GM13977 (cell line): Measurements from ENCODE around the gene OCA2.
"Not testable (repeated sequence)": the region's sequence is repeated elsewhere in the genome, so short reads cannot be mapped to it uniquely, and the experiment has no call there.

Experiments
- DNase-seq: peaks from one replicate; pipeline ENCODE4 v3.0.0; 2012; ENCODE audit warnings: low spot score
- in situ Hi-C: fragments of 300-500 bp; cut with MboI; formaldehyde crosslinking; loops from one replicate; pipeline ENCODE4 v1.12.0; 2022; ENCODE audit warnings: low sequenced_read_pairs, low pct_unique_long_range_greater_than_20kb, mixed read lengths, inconsistent platforms; ENCODE audit not compliant: unreplicated experiment
- TF ChIP-seq, protein P1 (sequence below): IDR thresholded peaks from 2 replicates; pipeline ENCODE4 v1.5.1; 2012; ENCODE audit warnings: mild to moderate bottlenecking, control low read depth; ENCODE audit not compliant: insufficient read depth; ENCODE audit errors: extremely low read depth, missing control alignments

Gene OCA2

DNA sequence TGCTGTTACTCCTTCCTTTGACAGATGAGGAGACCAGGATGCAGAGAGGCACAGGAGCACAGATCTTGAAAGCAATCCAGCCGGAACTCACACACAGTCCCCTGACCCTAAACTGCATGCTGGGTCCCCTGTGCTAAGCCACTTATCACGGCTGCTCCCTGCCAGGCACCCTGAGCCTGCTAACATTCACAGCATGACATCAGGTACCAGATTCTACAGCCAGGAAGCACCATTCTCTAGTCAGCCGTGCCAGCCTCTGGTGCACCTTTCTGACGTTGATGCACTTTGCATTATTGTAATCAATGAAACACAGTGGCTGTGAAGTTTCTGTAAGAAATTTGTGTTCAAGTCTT, 247.3 kb downstream of the OCA2 start:
- in situ Hi-C loops: no loop called here
- no peak for DNase-seq
- TF ChIP-seq, protein P1, sequence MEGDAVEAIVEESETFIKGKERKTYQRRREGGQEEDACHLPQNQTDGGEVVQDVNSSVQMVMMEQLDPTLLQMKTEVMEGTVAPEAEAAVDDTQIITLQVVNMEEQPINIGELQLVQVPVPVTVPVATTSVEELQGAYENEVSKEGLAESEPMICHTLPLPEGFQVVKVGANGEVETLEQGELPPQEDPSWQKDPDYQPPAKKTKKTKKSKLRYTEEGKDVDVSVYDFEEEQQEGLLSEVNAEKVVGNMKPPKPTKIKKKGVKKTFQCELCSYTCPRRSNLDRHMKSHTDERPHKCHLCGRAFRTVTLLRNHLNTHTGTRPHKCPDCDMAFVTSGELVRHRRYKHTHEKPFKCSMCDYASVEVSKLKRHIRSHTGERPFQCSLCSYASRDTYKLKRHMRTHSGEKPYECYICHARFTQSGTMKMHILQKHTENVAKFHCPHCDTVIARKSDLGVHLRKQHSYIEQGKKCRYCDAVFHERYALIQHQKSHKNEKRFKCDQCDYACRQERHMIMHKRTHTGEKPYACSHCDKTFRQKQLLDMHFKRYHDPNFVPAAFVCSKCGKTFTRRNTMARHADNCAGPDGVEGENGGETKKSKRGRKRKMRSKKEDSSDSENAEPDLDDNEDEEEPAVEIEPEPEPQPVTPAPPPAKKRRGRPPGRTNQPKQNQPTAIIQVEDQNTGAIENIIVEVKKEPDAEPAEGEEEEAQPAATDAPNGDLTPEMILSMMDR: no peak

DNA sequence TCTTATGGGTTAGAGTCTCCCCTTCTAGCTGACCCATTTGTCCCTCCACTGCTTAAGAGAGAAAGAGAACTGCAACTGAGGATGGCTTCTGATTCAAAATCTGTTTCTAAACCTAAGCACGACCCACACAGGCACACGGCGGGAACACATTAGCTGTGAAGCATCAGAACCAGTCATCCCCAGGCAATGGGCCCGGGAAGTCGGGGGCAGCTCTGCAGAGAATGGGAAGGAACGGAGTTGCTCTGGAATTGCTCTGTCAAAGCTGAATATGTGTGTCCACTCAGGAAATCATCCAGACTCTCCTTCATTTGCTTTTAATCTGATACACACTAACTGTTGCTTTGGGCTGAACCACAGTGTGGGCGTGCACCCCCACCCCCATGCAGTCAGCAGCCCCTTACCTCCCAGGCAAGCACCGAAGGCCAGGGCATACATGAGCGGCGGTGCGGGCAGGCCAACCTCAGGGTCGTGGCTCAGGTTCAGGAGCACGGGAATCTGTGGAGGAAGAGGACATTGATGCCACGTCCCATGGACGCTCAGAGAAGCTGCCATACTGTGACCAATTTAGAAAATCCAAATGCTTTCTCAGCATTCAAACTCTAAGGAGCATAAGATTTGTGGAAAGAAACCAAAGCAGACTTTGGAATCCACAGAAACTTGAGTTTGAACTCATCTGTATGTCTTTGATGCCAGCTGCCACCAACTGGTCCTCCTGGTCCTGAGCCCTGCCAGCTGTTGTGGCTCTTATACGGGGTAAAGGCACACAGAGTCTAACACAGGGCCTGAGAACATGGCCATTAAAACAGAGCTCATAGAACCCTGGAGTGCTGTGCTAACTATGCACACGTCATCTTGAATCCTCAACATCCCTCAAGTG, 247.9 kb downstream of the OCA2 start:
- in situ Hi-C loops: no loop called here
- no peak for DNase-seq
- TF ChIP-seq, protein P1: no peak

DNA sequence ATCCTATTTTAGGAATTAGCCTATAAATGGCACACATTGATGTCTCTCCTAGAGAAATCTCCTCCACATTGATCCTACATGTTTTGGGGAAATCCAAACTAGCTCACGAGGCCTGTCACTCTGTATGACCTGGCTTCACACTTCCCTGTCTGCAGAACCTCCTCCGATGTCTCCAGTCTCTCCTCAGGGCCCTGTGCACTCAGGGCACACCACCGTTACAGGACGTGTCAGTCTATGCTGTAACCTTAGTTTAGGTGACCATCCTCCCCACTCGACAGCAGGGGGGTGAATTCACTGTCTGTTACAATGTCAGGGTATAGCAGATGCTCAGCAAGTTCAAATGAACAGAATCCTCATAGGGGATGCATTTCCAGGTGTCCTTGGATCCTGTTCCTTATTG, 249.1 kb downstream of the OCA2 start:
- DNase-seq: no peak
- TF ChIP-seq, protein P1: no peak
- in situ Hi-C loops: no loop called here

DNA sequence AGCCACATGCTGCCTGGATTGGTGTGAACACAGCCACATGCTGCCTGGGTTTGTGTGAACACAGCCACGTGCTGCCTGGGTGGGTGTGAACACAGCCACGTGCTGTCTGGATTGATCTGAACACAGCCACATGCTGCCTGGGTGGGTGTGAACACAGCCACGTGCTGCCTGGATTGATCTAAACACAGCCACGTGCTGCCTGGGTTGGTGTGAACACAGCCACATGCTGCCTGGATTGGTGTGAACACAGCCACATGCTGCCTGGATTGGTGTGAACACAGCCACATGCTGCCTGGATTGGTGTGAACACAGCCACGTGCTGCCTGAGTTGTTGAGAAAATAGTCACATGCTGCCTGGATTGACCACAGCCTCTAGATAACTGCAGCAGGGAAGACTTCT, 250.2 kb downstream of the OCA2 start:
- in situ Hi-C loops, DNase-seq: not testable (repeated sequence)

DNA sequence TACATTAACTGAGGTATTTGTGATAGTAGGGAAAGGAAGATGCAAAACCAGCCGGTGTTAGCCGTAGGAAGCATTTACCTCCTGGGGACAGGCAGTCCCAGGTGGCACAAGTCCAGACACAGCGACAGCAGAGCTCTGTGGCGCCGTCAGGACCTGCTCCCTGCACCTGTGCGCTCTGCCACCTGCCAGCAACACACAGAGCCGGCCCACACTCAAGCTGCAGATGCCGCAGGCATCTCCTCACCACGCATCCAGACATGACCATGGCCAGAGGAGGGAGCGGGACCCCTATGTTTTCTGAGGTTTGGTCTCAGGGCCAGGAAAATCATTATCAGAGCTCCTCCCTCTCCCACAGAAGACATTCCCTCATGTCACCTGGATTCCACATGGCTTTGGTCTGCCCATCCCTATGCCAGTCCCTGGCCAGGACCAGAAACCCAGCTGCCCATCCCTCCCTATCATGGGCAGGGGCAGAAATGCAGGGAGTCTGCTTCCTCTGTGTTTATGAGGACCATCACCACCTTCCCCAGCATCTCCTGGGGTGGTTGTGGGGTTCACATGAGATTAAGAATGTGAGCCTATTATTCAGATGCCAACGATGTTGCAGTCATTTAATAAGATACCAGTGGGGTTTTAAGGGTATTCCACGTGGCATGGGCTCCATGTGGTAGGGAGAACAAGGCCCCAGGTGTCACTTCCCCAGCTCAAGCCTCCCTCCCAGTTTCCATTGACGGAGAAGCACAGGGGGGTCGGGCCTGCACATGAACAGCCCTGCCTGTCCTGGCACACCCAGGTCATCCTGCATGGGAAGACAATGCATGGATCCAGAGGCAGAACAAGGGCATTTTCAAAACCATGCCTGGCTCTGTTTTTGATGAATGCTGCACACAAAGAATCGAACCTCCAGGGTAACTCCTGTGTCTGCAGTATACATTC, 251.1 kb downstream of the OCA2 start:
- in situ Hi-C loops: no loop called here
- TF ChIP-seq, protein P1: no peak
- DNase-seq: no peak

DNA sequence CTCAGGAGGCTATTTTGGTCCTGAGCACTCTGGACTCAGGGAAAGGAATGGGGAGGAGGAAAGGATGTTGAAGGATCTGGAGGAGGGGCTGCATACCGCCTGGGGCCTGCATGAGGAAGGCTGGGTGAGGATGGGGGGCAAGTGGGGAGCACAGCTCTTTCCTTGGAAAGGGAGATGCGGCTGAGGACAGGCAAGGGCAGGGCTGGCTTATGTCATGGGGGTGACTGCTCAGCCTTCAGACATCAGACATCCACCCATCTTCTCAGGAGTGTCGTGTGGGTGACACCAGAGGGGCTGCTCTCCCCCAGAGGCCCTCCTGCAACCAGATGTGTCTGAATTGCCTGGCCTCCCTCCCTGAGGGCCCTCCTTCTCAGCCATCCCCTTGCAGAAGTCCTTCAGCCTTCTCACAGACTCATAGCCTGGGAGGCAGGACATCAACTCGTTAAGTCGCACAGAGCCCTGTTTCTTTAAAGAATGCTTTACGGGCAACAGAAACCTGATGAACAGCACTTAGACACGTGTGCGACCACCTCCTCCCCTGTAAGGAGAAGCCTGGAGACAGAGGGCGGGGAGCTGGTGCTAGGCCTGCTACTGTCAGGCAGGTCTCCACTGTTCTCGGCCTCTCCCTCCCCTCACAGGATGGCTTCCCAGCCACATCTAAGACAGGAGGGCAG, 252.3 kb downstream of the OCA2 start:
- in situ Hi-C loops: no loop called here
- TF ChIP-seq, protein P1: no peak
- no peak for DNase-seq
